HG03460 (cell line): ENCODE results near the gene SPON1.

ENCODE experiments used
- ATAC-seq: cut with Tn5 transposase; IDR thresholded peaks from one replicate; pipeline ENCODE4 v1.9.1; 2021; ENCODE audit not compliant: unreplicated experiment

SPON1 gene

GRCh38 chr11:14309425-14310192 is 347.1 kb downstream of the SPON1 start:
- no peak for ATAC-seq

- no peak for ATAC-seq
Measured at GRCh38 chr11:14310679-14311078, 348.2 kb downstream of the SPON1 start.

GRCh38 chr11:14312736-14313438 is 350.4 kb downstream of the SPON1 start:
- ATAC-seq: no peak

- ATAC-seq: no peak
Measured at GRCh38 chr11:14314127-14314526, 351.6 kb downstream of the SPON1 start.

- ATAC-seq: peak; percentile 41
Measured at GRCh38 chr11:14315130-14315529, 352.6 kb downstream of the SPON1 start.
